Neuronal stem cell (in vitro differentiated cells): ENCODE measurements around the gene CBY3.
"Not testable (repeated sequence)": the region's sequence is repeated elsewhere in the genome, so short reads cannot be mapped to it uniquely, and the experiment has no call there.

ENCODE experiments used
- DNase-seq: peaks from one replicate; pipeline ENCODE4 v3.0.0-alpha.2; 2013; ENCODE audit warnings: low spot score
- H2AFZ ChIP-seq: one replicate; pipeline ENCODE4 v1.6.1; 2013; ENCODE audit warnings: mild to moderate bottlenecking, low read length, inconsistent platforms
- H2AK5ac ChIP-seq: 2 replicates; pipeline ENCODE4 v1.6.1; 2013; ENCODE audit warnings: low read depth, mild to moderate bottlenecking, inconsistent platforms, low read length, moderate library complexity, mixed read lengths
- H2BK120ac ChIP-seq: 2 replicates; pipeline ENCODE4 v1.6.1; 2013; ENCODE audit warnings: low read depth, mild to moderate bottlenecking, inconsistent platforms, low read length, moderate library complexity, mixed read lengths
- H2BK12ac ChIP-seq: one replicate; pipeline ENCODE4 v1.6.1; 2013; ENCODE audit warnings: low read length, inconsistent platforms
- H2BK15ac ChIP-seq: 2 replicates; pipeline ENCODE4 v1.6.1; 2013; ENCODE audit warnings: mild to moderate bottlenecking, low read length, inconsistent platforms, mixed read lengths
- H2BK5ac ChIP-seq: one replicate; pipeline ENCODE4 v1.6.1; 2013; ENCODE audit warnings: inconsistent platforms, mild to moderate bottlenecking, low read length, moderate library complexity
- H3K14ac ChIP-seq: one replicate; pipeline ENCODE4 v1.6.1; 2013; ENCODE audit warnings: low read length, inconsistent platforms
- H3K18ac ChIP-seq: 2 replicates; pipeline ENCODE4 v1.6.1; 2013; ENCODE audit warnings: low read length, inconsistent platforms
- H3K23ac ChIP-seq: 2 replicates; pipeline ENCODE4 v1.6.1; 2013; ENCODE audit warnings: low read depth, mild to moderate bottlenecking, mixed read lengths, low read length, inconsistent platforms; ENCODE audit not compliant: poor library complexity
- H3K27ac ChIP-seq: replicated peaks from 3 replicates; pipeline ENCODE4 v1.5.1; 2013; ENCODE audit warnings: low read length, inconsistent platforms
- H3K27me3 ChIP-seq, 3 experiments: 2 replicates each; pipeline ENCODE4 v1.6.1; 2013; ENCODE audit warnings: low read length in 3 of 3, mild to moderate bottlenecking in 2 of 3, inconsistent platforms in 1 of 3, low read depth in 1 of 3, mixed read lengths in 1 of 3, moderate library complexity in 1 of 3; ENCODE audit not compliant: control insufficient read depth in 3 of 3, insufficient read depth in 3 of 3
- H3K36me3 ChIP-seq, 2 donors: replicated peaks in 1 of 2; 2 replicates each; pipeline ENCODE4 v1.6.1; 2013; ENCODE audit warnings: low read length in 2 of 2; ENCODE audit not compliant: control insufficient read depth in 2 of 2, insufficient read depth in 2 of 2
- H3K4ac ChIP-seq: 2 replicates; pipeline ENCODE4 v1.6.1; 2013; ENCODE audit warnings: inconsistent platforms, mild to moderate bottlenecking, low read length, moderate library complexity
- H3K4me1 ChIP-seq, 2 donors: 1 replicate in 1 of 2; 2 replicates in 1 of 2; pipeline ENCODE4 v1.6.1; 2013; ENCODE audit warnings: low read length in 2 of 2, low read depth in 1 of 2; ENCODE audit not compliant: control insufficient read depth in 2 of 2, insufficient read depth in 1 of 2
- H3K4me2 ChIP-seq: one replicate; pipeline ENCODE4 v1.6.1; 2013; ENCODE audit warnings: mild to moderate bottlenecking, low read length, inconsistent platforms; ENCODE audit not compliant: insufficient read depth, poor library complexity, severe bottlenecking
- H3K4me3 ChIP-seq, 2 donors: 2 replicates each; pipeline ENCODE4 v1.5.1; 2013; ENCODE audit warnings: low read length in 2 of 2, mild to moderate bottlenecking in 2 of 2, inconsistent platforms in 1 of 2, moderate library complexity in 1 of 2
- H3K79me1 ChIP-seq: one replicate; pipeline ENCODE4 v1.6.1; 2013; ENCODE audit warnings: low read depth, mild to moderate bottlenecking, inconsistent platforms, low read length, moderate library complexity
- H3K9ac ChIP-seq: one replicate; pipeline ENCODE4 v1.6.1; 2013; ENCODE audit warnings: mild to moderate bottlenecking, low read depth, low read length, inconsistent platforms; ENCODE audit not compliant: poor library complexity
- H3K9me3 ChIP-seq, 2 donors: replicated peaks in 1 of 2; 2 replicates each; pipeline versions ENCODE3 to v1.6.1; 2013; ENCODE audit warnings: low read length in 2 of 2, mild to moderate bottlenecking in 2 of 2, inconsistent platforms in 1 of 2, low read depth in 1 of 2, mixed read lengths in 1 of 2, moderate library complexity in 1 of 2; ENCODE audit not compliant: control insufficient read depth in 2 of 2, insufficient read depth in 1 of 2
- H4K8ac ChIP-seq: one replicate; pipeline ENCODE4 v1.6.1; 2013; ENCODE audit warnings: low read depth, mild to moderate bottlenecking, inconsistent platforms, low read length, moderate library complexity
- H4K91ac ChIP-seq: one replicate; pipeline ENCODE4 v1.6.1; 2013; ENCODE audit warnings: low read length, low read depth, mild to moderate bottlenecking, inconsistent platforms; ENCODE audit not compliant: poor library complexity
- WGBS, 2 donors: extraction: QIAGEN DNeasy Blood & Tissue Kit; methylation state at CpG; one replicate each; pipeline ENCODE4 v1.1.7; 2013; ENCODE audit warnings: missing lambda C conversion rate in 2 of 2, mixed read lengths in 1 of 2; ENCODE audit not compliant: insufficient read length in 2 of 2, insufficient replicate concordance in 1 of 2; ENCODE audit errors: extremely low coverage in 2 of 2; 5-methylcytosine and 5-hydroxymethylcytosine counted together

The CBY3 gene

DNA sequence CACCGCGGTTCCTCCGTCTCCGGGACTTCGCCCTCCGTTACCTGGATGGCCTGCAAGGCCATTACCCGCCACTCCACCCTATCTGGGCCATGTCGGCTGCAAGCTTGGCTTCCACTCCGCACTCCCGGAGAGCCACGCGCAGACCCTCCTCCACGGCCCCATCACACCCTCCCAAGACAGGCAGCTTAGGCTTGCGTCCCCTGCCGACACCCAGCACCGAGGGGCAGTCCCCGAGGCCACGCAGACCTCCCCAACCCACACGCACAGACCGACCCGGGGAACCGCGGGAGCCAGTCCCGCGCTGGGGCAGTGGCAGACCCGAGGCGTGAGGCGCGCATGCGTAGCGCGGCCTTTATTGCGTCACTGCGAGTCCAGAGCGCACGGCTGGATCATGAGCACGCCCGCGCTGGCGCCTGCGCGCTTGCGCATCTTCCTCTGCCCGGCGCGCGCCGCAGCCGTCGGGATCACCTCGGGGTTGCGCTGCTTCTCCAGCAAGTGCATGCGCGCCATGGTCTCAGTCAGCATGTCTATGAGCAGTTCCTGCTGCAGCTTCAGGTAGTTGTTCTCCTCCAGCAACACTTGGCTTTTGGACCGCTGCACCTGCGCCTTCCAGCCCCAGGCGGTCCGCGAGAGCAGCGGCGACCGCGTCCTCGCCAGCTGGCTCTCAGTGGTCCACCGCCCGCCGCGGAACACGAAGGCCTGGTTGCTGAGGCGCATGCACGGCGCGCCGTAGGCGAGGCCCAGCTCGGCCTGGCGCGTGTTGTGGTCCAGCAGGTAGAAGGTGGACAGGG lies 2.4 kb downstream of the CBY3 start:
- Histone ChIP-seq H3K9ac (peak overlapping the region; percentile 100), H2AFZ (peak overlapping the region; percentile 93), H3K9me3 (peaks cover 0 to 3% of the 10 kb centered on the region in 2 donors), H3K4me3 (peak overlapping the region; percentile 75 to 87), H3K4ac (peak overlapping the region; percentile 100), H2AK5ac (peak overlapping the region; percentile 93), H3K14ac (peak overlapping the region; percentile 99), H2BK120ac (no peak overlapping the region), H3K27ac (peak overlapping the region; percentile 46), H3K4me2 (peak overlapping the region; percentile 77), H3K36me3 (peaks cover 0 to 14% of the 10 kb centered on the region in 2 donors), H3K18ac (peak overlapping the region; percentile 100), H3K4me1 (peaks cover 0 to 7% of the 10 kb centered on the region in 2 donors), H2BK5ac (peak overlapping the region; percentile 44), H3K79me1 (peaks cover 8% of the 10 kb centered on the region), H2BK12ac (peak overlapping the region; percentile 97), H4K8ac (peak overlapping the region; percentile 44), H2BK15ac (peak overlapping the region; percentile 86), H3K23ac (peak overlapping the region; percentile 96), H4K91ac (peak overlapping the region; percentile 100), H3K27me3 (peaks cover 0 to 2% (median 0%) of the 10 kb centered on the region in 3 experiments)
- DNase-seq, result peak; percentile 95
- WGBS, 2 donors, result no CpG with 5 or more reads among the region's 78 CpGs

GRCh38 chr5:179668391-179668790 lies 12.4 kb downstream of the CBY3 start:
- no peaks in the 10 kb centered on the region for H3K27me3 ChIP-seq
- H2AFZ ChIP-seq, result no peak overlapping the region
- H2BK15ac ChIP-seq, result no peak overlapping the region
- H3K4me2 ChIP-seq, result no peak overlapping the region
- H3K4me1 ChIP-seq, result no peaks in the 10 kb centered on the region
- H2BK120ac ChIP-seq, result no peak overlapping the region
- peak; percentile 50 for DNase-seq
- no peak overlapping the region for H2BK12ac ChIP-seq
- H3K4ac ChIP-seq, result no peak overlapping the region
- no peak overlapping the region for H3K23ac ChIP-seq
- no peak overlapping the region for H3K27ac ChIP-seq
- no peak overlapping the region for H3K9ac ChIP-seq
- H2AK5ac ChIP-seq, result no peak overlapping the region
- H4K91ac ChIP-seq, result no peak overlapping the region
- no peak overlapping the region for H3K4me3 ChIP-seq
- H3K9me3 ChIP-seq, result no peaks in the 10 kb centered on the region
- no peaks in the 10 kb centered on the region for H3K79me1 ChIP-seq
- H3K18ac ChIP-seq, result no peak overlapping the region
- H3K14ac ChIP-seq, result no peak overlapping the region
- no peak overlapping the region for H2BK5ac ChIP-seq
- WGBS, 2 donors, result no CpG with 5 or more reads among the region's 7 CpGs
- peaks cover 0 to 13% of the 10 kb centered on the region in 2 donors for H3K36me3 ChIP-seq
- no peak overlapping the region for H4K8ac ChIP-seq

DNA sequence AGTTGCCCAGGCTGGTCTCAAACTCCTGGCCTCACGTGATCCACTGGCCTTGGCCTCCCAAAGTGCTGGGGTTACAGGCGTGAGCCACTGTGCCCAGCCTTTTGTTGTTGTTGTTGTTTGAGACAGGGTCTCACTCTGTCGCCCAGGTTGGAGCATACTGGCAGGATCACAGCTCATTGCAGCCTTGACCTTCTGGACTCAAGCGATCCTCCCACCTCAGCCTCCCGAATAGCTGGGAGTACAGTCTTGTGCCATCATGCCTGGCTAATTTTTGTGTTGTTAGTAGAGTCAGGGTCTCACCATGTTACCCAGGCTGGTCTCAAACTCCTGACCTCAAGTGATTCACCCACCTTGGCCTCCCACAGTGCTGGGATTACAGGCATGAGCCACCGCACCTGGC lies 19.2 kb downstream of the CBY3 start:
- not testable (repeated sequence) for H2AFZ ChIP-seq, H3K4me1 ChIP-seq, H3K79me1 ChIP-seq, H3K4me2 ChIP-seq, H2BK120ac ChIP-seq, H2BK5ac ChIP-seq, H2AK5ac ChIP-seq, H3K14ac ChIP-seq, H3K9me3 ChIP-seq, H2BK12ac ChIP-seq, H3K4ac ChIP-seq, H3K23ac ChIP-seq, H4K8ac ChIP-seq, H4K91ac ChIP-seq, H3K4me3 ChIP-seq, H3K9ac ChIP-seq, H3K18ac ChIP-seq, DNase-seq, H2BK15ac ChIP-seq, H3K27ac ChIP-seq, H3K27me3 ChIP-seq
- WGBS, 2 donors, result no CpG with 5 or more reads among the region's 6 CpGs
- H3K36me3 ChIP-seq, result peaks cover 0 to 13% of the 10 kb centered on the region in 2 donors

DNA sequence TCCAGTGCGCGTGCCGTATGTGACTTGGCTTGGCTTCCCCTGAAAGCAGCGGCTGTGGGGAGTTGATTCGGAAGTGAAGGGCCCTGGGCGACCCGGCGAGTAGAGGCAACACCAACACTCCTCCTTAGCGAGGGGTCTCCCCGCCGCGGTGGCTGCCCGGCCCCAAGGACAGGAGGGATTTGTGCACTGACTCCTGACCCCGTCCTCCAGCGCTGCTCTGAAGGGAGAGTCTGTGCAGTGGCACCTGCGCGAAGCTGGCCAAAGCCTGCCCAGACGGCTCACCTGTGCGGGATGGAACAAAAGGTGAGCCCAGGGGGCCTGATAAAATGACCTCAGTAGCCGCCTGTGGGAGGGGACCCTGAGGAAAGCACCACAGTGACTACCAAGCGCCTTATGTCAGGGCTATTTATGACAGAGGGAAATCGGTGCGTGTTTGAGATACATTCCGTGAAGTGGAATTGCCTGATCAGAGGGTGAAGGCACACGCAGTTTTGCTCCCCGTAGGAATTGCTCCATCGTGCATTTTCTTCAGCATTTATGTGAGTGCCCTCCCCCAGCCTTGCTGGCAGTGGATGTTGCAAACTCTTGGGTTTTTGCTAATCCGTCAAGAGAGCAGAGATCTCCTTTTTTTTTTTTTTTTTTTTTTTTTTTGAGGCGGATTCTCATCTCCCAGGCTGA lies 22.5 kb downstream of the CBY3 start:
- DNase-seq, H3K18ac ChIP-seq, H3K23ac ChIP-seq, H3K27me3 ChIP-seq, H4K8ac ChIP-seq, H3K27ac ChIP-seq, H4K91ac ChIP-seq, H2BK5ac ChIP-seq, H2BK12ac ChIP-seq, H2BK15ac ChIP-seq, H3K9me3 ChIP-seq, H3K9ac ChIP-seq, H2AK5ac ChIP-seq, H2BK120ac ChIP-seq, H3K4me1 ChIP-seq, H3K4ac ChIP-seq, H3K36me3 ChIP-seq, H3K14ac ChIP-seq, H3K79me1 ChIP-seq: not testable (repeated sequence)
- WGBS, 2 donors, result no CpG with 5 or more reads among the region's 29 CpGs
- H3K4me3 ChIP-seq, result peak overlapping the region; percentile 17 to 46
- H2AFZ ChIP-seq, result peak overlapping the region; percentile 81
- peak overlapping the region; percentile 56 for H3K4me2 ChIP-seq
